ENCODE data around the gene CEPT1. TPM values are rescaled to one million over a fixed set of nuclear protein-coding genes. Genes with fewer than 3 reads are reported as not detected.

CEPT1 gene
- total RNA-seq, 1 donor from 2014 or later = 58.9 TPM

GRCh38 chr1:111204201-111204982 lies 64.4 kb downstream of the CEPT1 start:
- H3K27ac Mint-ChIP-seq = no peak overlapping the region
- H3K4me2 ChIP-seq = no peak overlapping the region
- peak overlapping the region; percentile 75 for H3K4me3 Mint-ChIP-seq

GRCh38 chr1:111204983-111205713 lies 65.1 kb downstream of the CEPT1 start:
- H2AFZ ChIP-seq (replicated peaks) = no peak overlapping the region
- no peak for TF ChIP-seq EZH2phosphoT487 (IDR thresholded peaks at IDR 0.05)
- TF ChIP-seq EZH2 (IDR thresholded peaks at IDR 0.05) = no peak
- no peak for TF ChIP-seq CTCF (IDR thresholded peaks at IDR 0.05)
- H3K27me3 ChIP-seq = peaks cover 28% of the 10 kb centered on the region
- no peaks in the 10 kb centered on the region for H3K79me2 ChIP-seq (ENCODE audit: low read depth)
- H3K9me3 Mint-ChIP-seq = no peaks in the 10 kb centered on the region
- H3K4me3 ChIP-seq = no peak overlapping the region
- no peaks in the 10 kb centered on the region for H3K4me1 ChIP-seq
- no peaks in the 10 kb centered on the region for H4K20me1 ChIP-seq (ENCODE audit: low read depth)
- no peak overlapping the region for H3K27ac Mint-ChIP-seq
- no peak overlapping the region for H3K27ac ChIP-seq
- H3K9me3 ChIP-seq (ENCODE audit: low read depth) = no peaks in the 10 kb centered on the region
- no peak overlapping the region for H3K4me2 ChIP-seq
- peaks cover 31% of the 10 kb centered on the region for H3K27me3 Mint-ChIP-seq (ENCODE audit: insufficient read depth, low read depth)
- no peaks in the 10 kb centered on the region for H3F3A ChIP-seq (ENCODE audit: low read depth)
- H3K4me3 Mint-ChIP-seq = peak overlapping the region; percentile 75
- H3K36me3 Mint-ChIP-seq = no peaks in the 10 kb centered on the region
- H3K36me3 ChIP-seq = no peaks in the 10 kb centered on the region
- DNase-seq (ENCODE audit: low spot score) = no peak
- peaks cover 6% of the 10 kb centered on the region for H3K4me1 Mint-ChIP-seq
- no peak overlapping the region for H3K9ac ChIP-seq

More at GRCh38 chr1:111204201-111204982, 64.4 kb downstream of the CEPT1 start:
- H3K79me2 ChIP-seq (ENCODE audit: low read depth) = no peaks in the 10 kb centered on the region
- no peaks in the 10 kb centered on the region for H3K9me3 ChIP-seq (ENCODE audit: low read depth)
- Mint-ChIP-seq H3K9me3 (no peaks in the 10 kb centered on the region), H3K4me1 (peaks cover 6% of the 10 kb centered on the region), H3K27me3 (ENCODE audit: insufficient read depth, low read depth) (peaks cover 33% of the 10 kb centered on the region), H3K36me3 (no peaks in the 10 kb centered on the region)
- H3K4me1 ChIP-seq = no peaks in the 10 kb centered on the region
- H4K20me1 ChIP-seq (ENCODE audit: low read depth) = no peaks in the 10 kb centered on the region
- H3F3A ChIP-seq (ENCODE audit: low read depth) = no peaks in the 10 kb centered on the region
- H3K9ac ChIP-seq = no peak overlapping the region
- peaks cover 28% of the 10 kb centered on the region for H3K27me3 ChIP-seq
- DNase-seq (ENCODE audit: low spot score) = no peak
- no peaks in the 10 kb centered on the region for H3K36me3 ChIP-seq
- H2AFZ ChIP-seq (replicated peaks) = no peak overlapping the region
- TF ChIP-seq EZH2 (IDR thresholded peaks at IDR 0.05) = no peak
- TF ChIP-seq CTCF (IDR thresholded peaks at IDR 0.05) = no peak
- no peak for TF ChIP-seq EZH2phosphoT487 (IDR thresholded peaks at IDR 0.05)
- no peak overlapping the region for H3K27ac ChIP-seq
- no peak overlapping the region for H3K4me3 ChIP-seq

GRCh38 chr1:111205714-111206050 lies 65.7 kb downstream of the CEPT1 start:
- H3K36me3 Mint-ChIP-seq = no peaks in the 10 kb centered on the region
- peaks cover 31% of the 10 kb centered on the region for H3K27me3 Mint-ChIP-seq (ENCODE audit: insufficient read depth, low read depth)
- H3K9me3 Mint-ChIP-seq = no peaks in the 10 kb centered on the region
- Histone ChIP-seq H4K20me1 (ENCODE audit: low read depth) (no peaks in the 10 kb centered on the region), H3K9me3 (ENCODE audit: low read depth) (no peaks in the 10 kb centered on the region), H3K36me3 (no peaks in the 10 kb centered on the region), H3K27me3 (peaks cover 28% of the 10 kb centered on the region), H3K4me1 (no peaks in the 10 kb centered on the region), H3K79me2 (ENCODE audit: low read depth) (no peaks in the 10 kb centered on the region), H3K27ac (no peak overlapping the region), H3K4me2 (no peak overlapping the region), H3K4me3 (no peak overlapping the region), H3F3A (ENCODE audit: low read depth) (no peaks in the 10 kb centered on the region), H2AFZ (replicated peaks) (no peak overlapping the region), H3K9ac (no peak overlapping the region)
- no peak for DNase-seq (ENCODE audit: low spot score)
- H3K4me3 Mint-ChIP-seq = no peak overlapping the region
- H3K4me1 Mint-ChIP-seq = peaks cover 6% of the 10 kb centered on the region
- H3K27ac Mint-ChIP-seq = no peak overlapping the region
- TF ChIP-seq EZH2phosphoT487 (IDR thresholded peaks at IDR 0.05) = no peak
- TF ChIP-seq CTCF (IDR thresholded peaks at IDR 0.05) = no peak
- TF ChIP-seq EZH2 (IDR thresholded peaks at IDR 0.05) = no peak
